Neural crest cell (in vitro differentiated cells): Measurements from ENCODE around the gene BOD1L2. TPM values are rescaled to one million over a fixed set of nuclear protein-coding genes. Genes with fewer than 3 reads are reported as not detected.

ENCODE experiments used
- DNase-seq: peaks from one replicate; pipeline ENCODE4 v3.0.0; 2021; ENCODE audit warnings: low read depth, mixed read lengths, low spot score
- H3K27ac Mint-ChIP-seq: one replicate; pipeline ENCODE4 v1.8.0; 2021; ENCODE audit warnings: mild to moderate bottlenecking, mixed read lengths; ENCODE audit not compliant: unreplicated experiment
- H3K27me3 Mint-ChIP-seq: 2 replicates; pipeline ENCODE4 v1.8.0; 2021; ENCODE audit warnings: low read depth, mild to moderate bottlenecking, mixed read lengths
- H3K36me3 Mint-ChIP-seq: 2 replicates; pipeline ENCODE4 v1.8.0; 2021; ENCODE audit warnings: low read depth, mild to moderate bottlenecking, mixed read lengths
- H3K4me1 Mint-ChIP-seq: 2 replicates; pipeline ENCODE4 v1.8.0; 2021; ENCODE audit warnings: mixed read lengths
- H3K4me3 Mint-ChIP-seq: one replicate; pipeline ENCODE4 v1.8.0; 2021; ENCODE audit warnings: mild to moderate bottlenecking, mixed read lengths
- H3K9me3 Mint-ChIP-seq: 2 replicates; pipeline ENCODE4 v1.8.0; 2021; ENCODE audit warnings: mixed read lengths
- CTCF ChIP-seq: fragments of 200-600 bp; sonication (generic); conservative IDR thresholded peaks from 2 replicates; pipeline ENCODE4 v1.5.0; 2021; ENCODE audit warnings: antibody characterized with exemption, mild to moderate bottlenecking
- total RNA-seq: library from RNA; stranded (reverse); gene quantifications from 2 replicates; pipeline ENCODE4 v1.2.1, GENCODE V29; 2021

BOD1L2 gene
- total RNA-seq, 1 donor from 2014 or later = not detected

GRCh38 chr18:57150828-57151227 lies 3.9 kb downstream of the BOD1L2 start:
- Mint-ChIP-seq H3K27ac (no peak overlapping the region), H3K36me3 (no peaks in the 10 kb centered on the region), H3K9me3 (peaks cover 3% of the 10 kb centered on the region), H3K4me1 (peaks cover 47% of the 10 kb centered on the region), H3K4me3 (no peak overlapping the region), H3K27me3 (peaks cover 47% of the 10 kb centered on the region)
- no peak for DNase-seq
- TF ChIP-seq CTCF = no peak

DNA sequence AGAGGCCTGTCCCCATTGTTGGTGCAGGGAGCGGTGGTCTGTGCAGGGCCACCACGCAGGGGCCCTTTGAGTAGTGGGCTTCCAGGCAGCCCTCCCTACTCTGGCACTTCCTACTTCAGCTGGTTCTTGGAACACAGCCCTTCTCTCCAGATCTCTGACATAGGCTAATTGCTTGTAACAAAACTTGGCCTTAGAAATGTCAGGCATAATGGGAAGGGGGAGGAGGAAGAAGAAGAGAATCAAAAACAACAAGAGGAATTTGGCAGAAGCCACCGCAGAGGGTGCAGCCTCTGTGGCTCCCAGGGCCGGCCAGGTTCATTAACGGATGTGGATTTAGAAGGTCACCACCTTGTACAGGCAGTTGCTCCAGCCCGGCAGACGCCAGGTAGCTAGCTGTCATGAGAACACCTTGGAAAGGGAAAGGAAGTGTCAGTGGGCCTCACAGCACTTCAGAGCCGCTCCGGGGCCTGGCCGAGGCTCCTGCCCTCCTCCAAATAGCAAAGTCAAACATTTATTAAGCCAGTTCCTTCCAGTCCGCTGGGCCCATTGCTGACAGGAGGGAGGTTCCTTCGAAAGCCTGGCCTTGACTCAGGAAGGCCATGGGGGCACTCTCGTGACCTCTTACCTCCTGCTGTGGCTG lies 7.4 kb downstream of the BOD1L2 start:
- no peak for TF ChIP-seq CTCF
- no peak for DNase-seq
- Mint-ChIP-seq H3K36me3 (no peaks in the 10 kb centered on the region), H3K27me3 (peaks cover 31% of the 10 kb centered on the region), H3K27ac (peak overlapping the region; percentile 15), H3K4me1 (peaks cover 33% of the 10 kb centered on the region), H3K9me3 (no peaks in the 10 kb centered on the region), H3K4me3 (no peak overlapping the region)

GRCh38 chr18:57164401-57164800 lies 17.5 kb downstream of the BOD1L2 start:
- Mint-ChIP-seq H3K27me3 (peaks cover 12% of the 10 kb centered on the region), H3K4me1 (no peaks in the 10 kb centered on the region), H3K36me3 (no peaks in the 10 kb centered on the region), H3K9me3 (no peaks in the 10 kb centered on the region), H3K4me3 (no peak overlapping the region), H3K27ac (no peak overlapping the region)
- TF ChIP-seq CTCF = no peak
- DNase-seq = no peak

DNA sequence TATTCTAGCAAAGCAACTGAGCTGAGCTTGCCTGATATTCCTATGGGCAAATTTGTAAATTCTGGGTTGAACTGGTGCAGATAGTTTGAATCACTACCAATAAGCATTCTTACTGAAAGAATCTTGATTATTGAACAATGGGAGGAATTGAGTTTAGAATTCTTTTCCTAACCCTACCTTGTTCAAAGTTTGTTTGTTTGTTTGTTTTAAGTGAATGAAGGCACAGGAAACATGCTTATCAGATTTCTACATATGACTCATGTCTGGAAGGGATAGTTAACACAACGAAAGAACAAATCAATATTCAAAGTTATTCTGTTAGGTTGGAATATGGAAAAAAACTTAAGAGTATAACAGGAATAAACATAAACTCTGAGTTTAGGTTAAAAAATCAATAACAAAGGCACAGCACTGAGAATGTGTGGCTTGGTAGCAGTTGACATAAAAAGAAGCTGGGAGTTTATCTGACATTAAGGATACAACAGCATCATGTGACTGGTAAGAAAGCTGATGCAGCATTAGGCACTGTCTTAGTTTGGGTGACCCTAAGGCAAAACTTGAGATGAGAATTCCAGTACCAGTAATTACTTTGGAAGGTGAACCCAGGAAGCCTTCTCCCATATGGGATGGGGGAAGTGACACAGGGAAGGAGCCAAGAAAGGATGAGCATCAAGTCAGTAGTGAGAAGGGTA lies 20.9 kb downstream of the BOD1L2 start:
- Mint-ChIP-seq H3K9me3 (no peaks in the 10 kb centered on the region), H3K36me3 (no peaks in the 10 kb centered on the region), H3K4me3 (no peak overlapping the region), H3K27me3 (peaks cover 9% of the 10 kb centered on the region), H3K4me1 (no peaks in the 10 kb centered on the region), H3K27ac (no peak overlapping the region)
- DNase-seq = no peak
- TF ChIP-seq CTCF = no peak

DNA sequence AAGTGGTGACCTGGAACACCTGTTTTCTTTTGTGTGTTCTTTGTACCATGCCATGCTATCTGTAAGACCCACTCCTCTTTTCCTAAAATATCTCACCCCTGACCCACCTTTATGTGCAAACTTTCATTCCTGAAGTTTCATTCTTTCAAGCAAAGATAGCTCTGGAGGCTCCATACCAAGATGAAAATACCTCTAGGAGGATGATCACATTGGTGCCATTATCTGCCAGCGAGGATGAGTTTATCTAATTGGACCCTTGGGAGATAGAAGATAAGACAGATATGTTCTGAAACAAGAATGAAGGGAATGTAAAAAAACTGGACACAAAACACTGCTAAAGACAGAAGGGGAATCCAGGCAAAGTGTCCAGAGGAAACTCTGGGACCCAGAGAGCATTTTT lies 24.1 kb downstream of the BOD1L2 start:
- Mint-ChIP-seq H3K9me3 (peaks cover 6% of the 10 kb centered on the region), H3K4me3 (no peak overlapping the region)

More for the DNA sequence above, 24.1 kb downstream of the BOD1L2 start:
- Mint-ChIP-seq H3K27me3 (peaks cover 3% of the 10 kb centered on the region), H3K36me3 (no peaks in the 10 kb centered on the region), H3K27ac (no peak overlapping the region), H3K4me1 (no peaks in the 10 kb centered on the region)
- DNase-seq = no peak
- TF ChIP-seq CTCF = no peak
